GM19455 (cell line): ENCODE measurements around the gene DENND2A.
"Not testable (repeated sequence)": the region's sequence is repeated elsewhere in the genome, so short reads cannot be mapped to it uniquely, and the experiment has no call there.

Source experiments
- ATAC-seq: cut with Tn5 transposase; IDR thresholded peaks from one replicate; pipeline ENCODE4 v1.9.1; 2021; ENCODE audit not compliant: unreplicated experiment

DENND2A gene

DNA sequence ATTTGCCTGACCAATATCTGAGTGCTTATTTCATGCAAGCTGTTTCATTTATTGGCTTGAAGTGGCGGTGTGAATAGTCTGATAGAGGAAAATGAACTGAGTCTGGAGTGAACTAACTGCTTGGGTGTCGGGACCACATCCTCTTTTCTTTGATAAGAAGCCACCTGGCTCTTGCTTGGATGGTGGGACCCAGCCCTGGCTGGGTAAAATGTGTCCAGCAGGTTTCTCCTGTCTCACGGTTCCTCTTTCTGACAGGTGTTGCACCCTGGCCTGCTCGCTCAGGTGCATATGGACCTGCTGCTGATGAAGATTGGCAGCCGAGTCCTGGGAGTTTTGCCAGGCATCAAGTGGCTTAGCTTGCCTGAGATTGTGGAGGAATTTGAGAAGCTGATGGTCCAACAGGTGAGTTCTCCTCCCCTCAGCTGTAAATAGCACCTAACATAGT, 33.8 kb upstream of the DENND2A start:
- peak; percentile 28 for ATAC-seq

GRCh38 chr7:140673774-140674155, 33.2 kb upstream of the DENND2A start:
- no peak for ATAC-seq

GRCh38 chr7:140673063-140673773, 32.6 kb upstream of the DENND2A start:
- ATAC-seq = peak; percentile 50

GRCh38 chr7:140672382-140673062, 31.9 kb upstream of the DENND2A start, which contains the start of gene ADCK2:
ADCK2 (plus strand) TSS chr7:140672945; CDS start chr7:140673331, 386 bp downstream.
- ATAC-seq = peak; percentile 60

DNA sequence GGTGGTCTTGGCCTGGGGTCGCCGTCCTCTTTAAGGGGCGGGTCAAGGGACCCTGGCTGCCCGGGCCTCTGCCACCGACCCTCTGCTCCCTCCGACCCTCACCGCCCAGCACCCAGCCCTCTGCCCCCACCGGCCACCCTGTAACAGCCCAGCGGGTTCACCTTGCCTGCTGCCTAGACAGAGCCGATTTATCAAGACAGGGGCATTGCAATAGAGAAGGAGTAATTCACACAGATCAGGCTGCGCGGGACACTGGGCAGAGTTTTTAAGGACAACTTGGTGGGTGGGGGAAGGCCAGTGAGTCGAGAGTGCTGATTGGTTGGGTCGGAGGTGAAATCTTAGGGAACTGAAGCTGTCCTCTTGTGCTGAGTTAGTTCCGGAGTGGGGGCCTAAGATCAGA, 31.4 kb upstream of the DENND2A start:
- no peak for ATAC-seq

DNA sequence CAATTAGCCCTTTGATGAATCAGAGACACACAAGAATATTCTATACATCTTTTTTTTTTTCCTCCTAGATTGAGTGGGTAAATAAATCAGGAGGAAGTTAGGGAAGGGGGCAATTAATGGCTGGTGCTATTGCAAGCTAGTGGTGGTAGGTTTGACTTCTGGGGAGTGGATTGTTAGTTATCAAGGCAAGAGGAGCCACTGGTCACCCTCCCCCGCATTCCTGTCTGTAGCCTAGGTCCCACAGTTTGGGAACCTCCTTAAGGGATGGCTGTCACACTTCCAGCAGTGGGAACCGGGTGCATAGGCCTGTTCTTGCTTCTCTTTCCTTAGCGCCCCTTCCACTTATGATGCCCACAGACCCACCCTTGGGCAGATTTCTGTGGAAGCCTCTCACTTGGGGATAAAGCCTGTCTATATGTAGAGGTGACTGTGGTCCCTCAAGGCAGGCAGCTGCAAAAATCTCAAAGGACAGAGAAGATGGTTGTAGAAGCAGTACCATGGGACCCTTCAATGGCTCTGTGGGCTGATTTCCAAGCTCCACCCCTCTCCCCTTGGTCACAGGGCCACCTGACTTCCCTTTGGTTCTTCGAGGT, 29.8 kb upstream of the DENND2A start:
- ATAC-seq = no peak

- ATAC-seq = not testable (repeated sequence)
These were observed 29.2 kb upstream of the DENND2A start for GRCh38 chr7:140669862-140670261.

DNA sequence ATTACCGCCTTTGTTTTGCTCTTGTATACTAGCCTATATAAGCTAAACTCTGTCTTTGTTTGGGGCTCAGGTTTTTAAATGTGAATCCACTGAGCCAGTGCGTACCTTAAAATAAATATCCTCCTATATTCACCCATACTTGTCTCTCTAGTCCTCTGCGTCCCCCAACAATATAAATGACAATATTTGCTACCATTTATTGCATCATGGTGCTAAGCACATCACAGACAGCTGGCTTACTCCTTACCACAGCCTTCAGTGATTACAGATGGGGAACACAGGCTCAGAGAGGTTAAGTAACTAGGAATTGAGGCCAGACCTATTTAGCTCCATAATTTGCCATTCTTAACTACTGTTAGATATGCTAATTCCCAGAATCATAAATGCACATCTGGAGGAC, 28.7 kb upstream of the DENND2A start:
- no peak for ATAC-seq

DNA sequence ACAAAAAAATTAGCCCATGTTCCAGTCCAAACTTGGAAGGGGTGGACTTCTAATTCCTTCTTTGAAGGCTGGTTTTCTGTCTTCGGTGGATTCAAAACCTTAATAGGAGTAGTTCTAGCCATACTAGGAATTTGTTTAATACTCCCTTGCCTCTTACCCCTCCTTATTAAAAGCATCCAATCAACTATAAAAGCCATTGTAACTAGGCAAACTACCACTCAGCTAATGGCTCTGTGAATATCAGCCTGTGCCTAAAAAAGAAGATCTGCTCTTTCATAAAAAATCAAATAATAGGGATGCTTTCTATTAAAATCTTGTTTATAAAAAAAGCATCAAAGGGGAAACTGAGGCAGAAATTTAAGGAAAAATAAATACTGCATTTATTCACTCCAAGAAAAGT, 28.0 kb upstream of the DENND2A start:
- ATAC-seq = no peak

DNA sequence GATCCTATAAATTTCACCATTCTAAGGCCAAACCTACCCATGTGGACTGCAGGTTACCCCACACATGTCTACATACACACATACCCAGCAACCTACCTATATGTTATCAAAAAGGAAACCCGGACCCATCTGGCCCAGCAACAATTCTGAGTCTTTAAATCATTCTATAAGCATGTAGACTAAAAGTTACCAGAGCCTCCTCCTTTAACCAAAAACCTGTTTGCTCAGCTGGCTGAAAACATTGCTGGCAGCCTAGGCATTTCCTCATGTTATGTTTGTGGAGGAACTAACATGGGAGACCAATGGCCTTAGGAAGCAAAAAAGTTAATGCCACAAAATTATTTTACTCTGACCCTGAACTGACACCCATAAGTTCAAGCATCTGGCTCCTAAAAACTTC, 26.9 kb upstream of the DENND2A start:
- ATAC-seq = no peak

DNA sequence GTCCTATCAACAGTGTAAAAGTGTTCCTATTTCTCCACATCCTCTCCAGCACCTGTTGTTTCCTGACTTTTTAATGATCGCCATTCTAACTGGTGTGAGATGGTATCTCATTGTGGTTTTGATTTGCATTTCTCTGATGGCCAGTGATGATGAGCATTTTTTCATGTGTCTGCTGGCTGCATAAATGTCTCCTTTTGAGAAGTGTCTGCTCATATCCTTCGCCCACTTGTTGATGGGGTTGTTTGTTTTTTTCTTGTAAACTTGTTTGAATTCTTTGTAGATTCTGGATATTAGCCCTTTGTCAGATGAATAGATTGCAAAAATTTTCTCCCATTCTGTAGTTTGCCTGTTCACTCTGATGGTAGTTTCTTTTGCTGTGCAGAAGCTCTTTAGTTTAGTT, 22.3 kb upstream of the DENND2A start:
- ATAC-seq = not testable (repeated sequence)

GRCh38 chr7:140661124-140661523, 20.5 kb upstream of the DENND2A start:
- ATAC-seq = no peak

DNA sequence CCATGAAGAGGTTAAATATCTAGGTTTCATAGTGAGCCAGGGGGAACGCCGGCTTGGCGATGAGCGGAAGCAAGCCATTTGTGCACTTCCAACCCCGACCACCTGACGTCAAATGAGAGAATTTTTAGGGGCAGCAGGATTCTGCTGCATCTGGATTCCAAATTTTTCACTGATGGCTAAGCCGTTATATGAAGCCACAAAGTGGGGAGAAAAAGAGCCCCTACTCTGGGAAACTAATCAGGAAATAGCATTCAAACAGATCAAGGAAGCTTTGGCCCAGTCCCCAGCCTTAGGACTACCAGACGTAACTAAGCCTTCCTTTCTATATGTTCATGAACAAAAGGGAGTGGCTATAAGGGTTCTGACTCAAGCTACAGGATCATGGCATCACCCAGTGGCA, 19.2 kb upstream of the DENND2A start:
- no peak for ATAC-seq

DNA sequence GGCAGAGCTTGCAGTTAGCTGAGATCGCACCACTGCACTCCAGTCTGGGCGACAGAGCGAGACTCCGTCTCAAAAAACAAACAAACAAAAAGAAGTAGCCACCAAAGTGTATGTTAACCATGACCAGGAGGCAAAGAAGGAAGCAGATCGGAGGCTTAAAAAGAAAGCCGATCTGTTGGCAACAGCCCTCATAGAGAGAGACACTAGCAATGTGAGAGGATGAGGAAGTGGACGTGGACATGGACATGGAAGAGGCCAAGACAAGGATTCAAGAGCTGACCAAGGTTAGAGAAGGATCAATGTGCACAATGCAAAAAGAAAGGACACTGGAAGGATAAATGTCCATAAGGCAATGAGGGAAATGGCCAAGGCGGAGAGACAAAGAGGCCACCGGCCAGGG, 17.3 kb upstream of the DENND2A start:
- ATAC-seq = no peak

DNA sequence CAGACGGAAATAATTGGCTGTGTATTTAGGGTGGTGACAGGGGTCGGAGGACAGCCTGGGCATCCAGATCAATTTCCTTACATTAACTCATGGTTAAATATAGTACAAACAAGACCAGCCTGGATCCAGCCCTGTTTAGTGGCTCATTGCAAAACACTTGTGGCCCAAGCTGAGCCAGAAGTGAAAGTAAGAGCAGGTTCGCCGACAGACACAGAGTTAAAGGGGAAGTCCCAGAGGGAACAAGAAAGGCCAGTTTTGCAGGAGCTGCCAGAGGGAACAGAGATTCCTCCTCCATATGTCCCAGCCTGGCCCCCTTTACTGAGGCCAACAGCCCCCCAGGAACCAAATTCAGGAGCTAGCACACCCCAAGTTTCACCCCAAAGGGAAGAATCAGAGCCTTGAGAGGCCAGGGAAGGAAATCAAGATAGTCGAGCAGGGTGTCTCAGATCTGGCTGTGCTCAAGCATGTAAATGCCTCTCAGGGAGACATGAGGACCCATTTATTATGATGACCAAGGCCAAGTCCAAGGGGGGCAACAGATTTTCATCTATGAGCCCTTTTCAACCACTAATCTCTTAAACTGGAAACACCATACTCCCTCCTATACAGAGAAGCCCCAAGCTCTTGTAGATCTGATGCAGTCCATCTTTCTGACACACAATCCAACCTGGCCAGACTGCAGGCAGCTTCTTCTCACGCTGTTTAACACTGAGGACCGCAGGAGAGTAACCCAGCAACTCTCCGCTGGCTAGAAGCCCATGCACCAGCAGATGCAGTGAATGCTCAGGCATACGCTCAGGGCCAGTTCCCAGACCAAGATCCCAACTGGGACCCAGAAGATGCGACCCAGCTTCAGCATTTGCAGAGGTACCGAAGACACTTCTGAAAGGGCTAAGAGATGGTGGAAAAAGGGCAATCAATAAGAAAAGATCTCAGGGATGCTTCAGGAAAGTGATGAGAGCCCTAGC, 16.2 kb upstream of the DENND2A start:
- ATAC-seq = peak; percentile 92

GRCh38 chr7:140655511-140656408, 15.1 kb upstream of the DENND2A start:
- no peak for ATAC-seq

DNA sequence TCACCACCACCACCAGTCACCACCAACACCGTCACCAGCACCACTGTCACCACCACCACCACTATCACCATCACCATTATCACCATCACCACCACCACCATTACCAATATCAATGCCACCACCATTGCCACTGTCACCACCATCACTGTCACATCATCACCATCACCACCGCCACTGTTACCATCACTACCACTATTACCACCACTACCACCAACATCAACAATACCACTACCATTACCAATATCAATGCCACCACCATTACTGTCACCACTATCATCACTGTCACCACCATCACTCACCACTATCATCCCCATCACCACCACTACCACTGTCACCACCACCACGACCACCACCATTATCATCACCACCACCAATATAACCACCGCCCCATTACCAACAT, 14.0 kb upstream of the DENND2A start:
- ATAC-seq = no peak

GRCh38 chr7:140654109-140654387, 13.4 kb upstream of the DENND2A start:
- no peak for ATAC-seq

- ATAC-seq = no peak
These were observed 12.9 kb upstream of the DENND2A start for GRCh38 chr7:140653319-140654108.
